Activated T-cell treated with anti-CD3 and anti-CD28 coated beads, Interleukin-2, amount 50 U/mL, for 48 hours (primary cell): ENCODE measurements around the gene ATG5.

ENCODE experiments used
- DNase-seq, 2 experiments: peaks; one replicate each; pipeline ENCODE4 v3.0.0-alpha.2; 2020

Gene ATG5

DNA sequence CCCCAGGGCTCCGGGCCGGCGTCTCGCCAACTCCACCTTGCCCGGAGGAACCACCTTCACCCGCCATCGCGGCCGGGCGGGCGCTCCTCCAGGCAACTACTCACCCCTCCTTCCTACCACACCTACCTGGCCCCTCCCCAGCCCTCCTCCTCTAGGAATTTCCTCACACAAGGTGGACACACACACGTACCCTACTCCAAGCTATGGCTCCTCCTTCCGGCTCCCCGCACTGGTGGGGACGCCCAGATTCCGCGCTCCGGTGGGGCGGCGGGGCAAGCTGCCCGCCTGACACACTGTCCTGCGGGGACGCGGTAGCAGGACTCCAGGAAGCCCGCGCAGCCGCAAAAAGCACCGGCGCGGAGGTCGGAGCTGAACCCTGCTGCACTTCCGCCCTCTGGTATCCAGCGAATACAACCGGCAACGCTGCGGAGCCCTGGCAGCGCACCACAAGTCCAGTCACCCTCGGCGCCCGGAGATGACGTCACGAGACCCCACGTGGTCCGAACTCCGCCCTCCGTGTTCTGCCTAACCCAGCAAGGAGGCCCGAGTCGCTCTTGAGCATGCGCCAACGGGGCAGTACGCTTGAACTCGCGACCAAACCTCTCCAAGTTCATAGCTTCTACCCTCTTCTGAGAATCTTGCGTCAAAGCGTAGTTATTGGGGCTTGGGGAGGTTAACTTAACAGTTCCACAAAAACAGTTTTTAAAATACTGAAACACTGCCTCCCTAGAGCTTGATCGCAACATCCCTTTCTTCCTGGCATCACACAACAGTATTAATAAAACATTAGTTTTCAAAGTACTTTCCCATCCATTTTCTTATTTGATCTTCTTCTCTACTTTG, at the start of gene ATG5:
TSS of gene ATG5 (minus strand) at position 425 of the 843 bp plus-strand sequence. CDS start 9,552 bp downstream, outside the sequence.
- peak; percentile 100 for DNase-seq

- peak in 1 of 2 experiments; percentile 29 for DNase-seq
These were observed 48.1 kb upstream of the ATG5 start for GRCh38 chr6:106373502-106374239.

- DNase-seq, result no peak
These were observed 47.4 kb upstream of the ATG5 start for GRCh38 chr6:106372838-106373501.

- no peak for DNase-seq
These were observed 45.1 kb upstream of the ATG5 start for GRCh38 chr6:106370639-106371038.

GRCh38 chr6:106369739-106370138, 44.2 kb upstream of the ATG5 start:
- DNase-seq, result no peak

DNA sequence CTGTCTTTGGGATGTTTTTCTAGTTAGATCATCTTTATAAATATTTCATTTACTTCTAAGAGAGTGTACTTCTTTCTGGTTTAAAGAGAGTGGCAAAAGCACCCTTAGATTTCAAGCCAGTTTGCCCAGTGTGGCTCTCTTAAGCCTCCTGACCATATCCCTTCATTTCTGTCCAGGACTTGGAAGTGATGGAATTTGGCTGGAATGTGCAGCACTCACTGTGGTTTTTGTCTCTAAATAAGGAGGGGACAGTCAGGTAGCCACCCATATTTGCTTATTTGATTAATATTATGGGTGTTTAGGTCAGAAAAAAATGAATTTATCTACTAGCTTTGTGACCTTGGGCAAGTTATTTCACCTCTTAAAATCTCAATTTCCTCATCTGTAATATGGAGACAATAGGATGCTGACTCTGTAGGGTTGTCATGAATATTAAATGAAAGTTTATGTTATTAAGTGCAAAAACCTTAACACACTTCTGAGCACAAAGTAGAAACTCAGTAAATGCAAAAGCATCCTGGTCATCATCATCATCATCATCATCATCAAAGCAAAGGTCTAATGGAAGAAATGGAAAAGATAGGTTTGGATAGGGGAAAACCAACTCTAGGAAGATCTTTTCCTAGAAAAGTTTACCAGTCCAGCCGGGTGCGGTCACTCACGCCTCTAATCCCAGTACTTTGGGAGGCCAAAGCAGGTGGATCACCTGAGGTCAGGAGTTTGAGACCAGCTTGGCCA, 38.0 kb upstream of the ATG5 start:
- DNase-seq, result no peak

DNA sequence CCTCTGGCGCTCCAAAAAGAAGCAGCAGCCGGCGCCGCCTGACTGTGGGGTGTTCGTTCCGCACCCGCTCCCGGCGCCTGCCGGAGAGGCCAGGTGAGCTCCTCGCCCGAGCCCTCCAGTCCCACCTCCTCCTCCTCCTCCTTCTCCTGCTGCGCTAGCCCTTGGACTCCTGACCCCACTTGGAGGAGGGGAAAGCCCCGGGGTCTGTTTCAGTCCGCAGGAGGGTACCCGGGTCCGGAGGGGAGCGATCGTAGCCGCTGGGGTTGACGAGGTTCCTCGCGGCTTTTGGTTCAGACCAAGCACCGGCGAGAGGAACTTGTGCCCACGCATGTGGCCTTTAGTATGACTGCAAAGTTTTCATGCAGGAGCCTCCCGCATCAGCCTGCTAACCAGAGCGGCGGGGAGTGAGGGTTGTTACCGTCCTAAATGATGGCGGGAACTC, 35.5 kb upstream of the ATG5 start:
- peak; percentile 60 to 65 for DNase-seq

GRCh38 chr6:106360410-106360988, 34.9 kb upstream of the ATG5 start, which contains the start of gene CRYBG1:
TSS of gene CRYBG1 (plus strand) at chr6:106360717. CDS start at chr6:106360909, 192 bp downstream.
- DNase-seq, result peak; percentile 86 to 88

GRCh38 chr6:106359959-106360409, 34.4 kb upstream of the ATG5 start:
- DNase-seq, result no peak

- DNase-seq, result no peak
These were observed 30.8 kb upstream of the ATG5 start for GRCh38 chr6:106356378-106356777.

- DNase-seq, result no peak
These were observed 21.7 kb upstream of the ATG5 start for GRCh38 chr6:106347219-106347618.

DNA sequence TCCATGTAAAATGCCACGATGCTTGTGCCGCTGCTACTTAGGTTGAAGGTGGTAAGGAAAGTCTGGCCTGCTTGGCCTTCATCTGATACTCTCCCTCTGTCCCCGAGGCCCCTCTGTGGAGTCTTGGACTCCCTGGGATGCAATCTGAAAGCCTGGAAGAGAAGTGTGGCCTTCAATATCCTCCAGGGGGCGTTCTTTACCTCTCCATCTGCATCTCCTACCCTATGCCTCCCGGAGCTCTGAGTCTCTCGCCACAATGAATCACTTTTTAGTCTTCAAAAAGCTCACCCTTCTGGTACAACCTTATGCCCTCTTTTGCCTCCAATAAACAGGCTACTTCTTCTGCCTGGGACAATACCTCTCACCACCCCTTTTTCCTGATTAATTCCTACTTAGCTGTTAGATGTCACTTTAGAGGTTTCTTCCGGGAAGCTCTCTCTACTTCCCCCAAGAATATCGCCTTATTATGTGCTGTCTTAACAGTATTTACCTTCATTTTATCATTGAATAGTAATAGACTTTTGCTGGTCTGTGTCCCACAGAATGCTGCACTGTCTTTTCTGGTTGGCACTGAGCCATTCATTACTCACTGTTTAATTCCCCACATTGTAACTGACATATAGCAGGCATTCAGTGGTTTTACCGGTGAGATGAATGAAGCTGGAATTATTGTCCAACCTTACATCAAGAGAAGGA, 13.9 kb upstream of the ATG5 start:
- peak; percentile 47 to 62 for DNase-seq

- peak; percentile 48 to 59 for DNase-seq
These were observed 9.3 kb upstream of the ATG5 start for GRCh38 chr6:106334646-106335448.

- no peak for DNase-seq
These were observed 729 bp downstream of the ATG5 start for GRCh38 chr6:106324726-106325335.

DNA sequence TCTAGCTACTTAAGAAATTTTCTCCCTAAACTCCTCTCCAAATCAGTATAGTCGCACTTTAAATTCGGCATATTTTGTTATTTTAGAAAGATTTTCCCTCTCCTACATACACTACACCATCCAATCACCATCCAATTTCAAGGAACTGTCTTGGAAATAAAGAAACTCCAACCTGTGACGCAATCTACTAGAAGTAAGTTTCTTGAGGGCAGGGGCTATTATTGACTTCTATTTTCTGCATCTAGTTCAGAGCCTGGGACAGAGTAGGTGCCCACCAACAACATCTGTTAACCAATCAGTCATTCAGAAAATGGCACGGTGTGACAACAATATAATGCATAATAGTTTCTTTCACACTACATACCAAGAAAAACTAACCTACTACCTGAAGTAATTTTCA, 3.6 kb downstream of the ATG5 start:
- DNase-seq, result no peak

DNA sequence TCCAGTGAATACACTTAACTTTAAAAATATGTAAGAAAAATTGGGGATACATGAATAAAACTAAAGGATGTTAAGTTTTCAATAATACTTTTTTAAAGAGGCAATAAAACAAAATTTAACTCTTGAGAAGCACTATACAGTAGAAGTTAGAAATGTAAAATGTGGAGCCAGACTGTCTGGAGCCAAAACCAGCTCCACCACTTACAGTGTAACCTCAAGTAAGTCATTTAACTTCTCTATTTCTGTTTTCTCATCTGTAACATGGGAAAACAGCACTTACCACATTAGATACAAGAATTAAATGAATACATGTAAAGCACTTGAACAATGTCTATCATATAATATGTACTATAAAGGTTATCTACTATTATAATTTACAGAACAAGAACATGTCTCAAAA, 6.7 kb downstream of the ATG5 start:
- no peak for DNase-seq

- no peak for DNase-seq
These were observed 7.5 kb downstream of the ATG5 start for GRCh38 chr6:106318061-106318460.

- DNase-seq, result no peak
These were observed 9.2 kb downstream of the ATG5 start for GRCh38 chr6:106316375-106316766.

DNA sequence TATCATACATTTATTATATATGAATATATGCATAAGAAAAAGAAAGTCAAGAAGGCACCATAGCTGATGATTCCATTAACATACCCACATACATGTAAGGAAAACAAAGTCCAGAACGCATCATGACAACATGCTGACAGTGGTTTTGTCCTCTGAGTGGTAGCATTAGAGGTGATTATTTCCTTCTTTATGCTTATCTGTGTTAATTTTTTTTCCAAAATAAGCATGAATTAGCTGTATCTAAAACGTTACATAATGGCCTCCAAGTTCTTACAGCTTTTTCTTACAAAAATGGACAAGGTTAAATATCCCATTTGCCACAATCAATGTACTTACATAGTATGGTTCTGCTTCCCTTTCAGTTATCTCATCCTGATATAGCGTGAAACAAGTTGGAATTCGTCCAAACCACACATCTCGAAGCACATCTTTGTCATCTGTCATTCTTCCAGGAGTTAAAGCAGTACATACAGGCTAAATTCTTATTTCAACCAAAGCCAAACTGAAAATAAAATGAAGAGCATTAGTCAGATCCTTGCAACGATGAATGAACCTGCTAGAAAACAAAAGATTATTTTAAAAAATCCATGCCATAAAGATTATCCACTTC, 9.7 kb downstream of the ATG5 start:
- DNase-seq, result no peak
